ENCODE measurements around the gene TMEM178B. TPM values are rescaled to one million over a fixed set of nuclear protein-coding genes. Genes with fewer than 3 reads are reported as not detected.

The TMEM178B gene
- total and polyA plus RNA-seq, 2 of the 13 experiments (the other 11 are each of a cell fraction or from before 2014, with no cell fraction given): 0.01 to 0.02 TPM

- Histone ChIP-seq H3K4me3 (replicated peaks in 1 of 3; ENCODE audit: insufficient read depth in 1 of 3, low read depth in 2 of 3, low read length in 3 of 3) (no peak overlapping the region), H3K27me3 (ENCODE audit: control insufficient read depth in 1 of 2, insufficient read depth in 2 of 2, low read length in 2 of 2) (peaks cover 5 to 49% of the 10 kb centered on the region in 2 experiments; a peak in 4 of 5 replicates), H3K9ac (ENCODE audit: insufficient read depth, low read depth, low read length) (no peak overlapping the region), H3K79me2 (ENCODE audit: insufficient read depth, low read length) (no peaks in the 10 kb centered on the region), H3K4me1 (ENCODE audit: insufficient read depth, low read length) (no peaks in the 10 kb centered on the region), H2AFZ (ENCODE audit: low read length) (no peak overlapping the region), H3K27ac (ENCODE audit: extremely low read length, insufficient read depth, low read length) (no peak overlapping the region), H4K20me1 (ENCODE audit: insufficient read depth, low read length) (no peaks in the 10 kb centered on the region), H3K36me3 (replicated peaks in 1 of 2; ENCODE audit: control insufficient read depth in 1 of 2, insufficient read depth in 2 of 2, low read length in 2 of 2) (no peaks in the 10 kb centered on the region), H3K9me3 (ENCODE audit: low read length) (no peaks in the 10 kb centered on the region), H3K4me2 (ENCODE audit: low read depth, low read length) (no peak overlapping the region)
- no TSS peak for BruUV-seq (replicated peaks)
- intact Hi-C loops (cut with micrococcal nuclease; ENCODE audit: unreplicated experiment) (no loop called here), in situ Hi-C loops (cut with HindIII; ENCODE audit: extremely low pct_ligation_motif_present, low pct_unique_long_range_greater_than_20kb) (no loop called here)
- ATAC-seq (no peak), FAIRE-seq (no peak), DNase-seq (ENCODE audit: low spot score) (no peak)
- ChIA-PET CTCF (ENCODE audit: low intra/inter-chr PET ratio, low total read pairs) (no interaction called here), POLR2A (no interaction called here)
- WGBS (ENCODE audit: low lambda C conversion rate): 49% methylated on average over 14 of the region's 16 CpGs
- TF ChIP-seq MXI1 (IDR thresholded peaks at IDR 0.05; ENCODE audit: borderline replicate concordance, low read depth, low read length) (no peak), RARG (CRISPR knock-in tag; IDR thresholded peaks at IDR 0.05; ENCODE audit: low read depth) (no peak), GTF2F1 (IDR thresholded peaks at IDR 0.05; ENCODE audit: low read length) (no peak), ZNF607 (CRISPR knock-in tag; IDR thresholded peaks at IDR 0.05; ENCODE audit: borderline replicate concordance) (no peak), BHLHE40 (IDR thresholded peaks at IDR 0.05; ENCODE audit: low read length) (no peak), RBM39 (IDR thresholded peaks at IDR 0.05; ENCODE audit: low read depth, low read length, poor library complexity, severe bottlenecking) (no peak), ZFP36L1 (CRISPR knock-in tag; IDR thresholded peaks at IDR 0.05) (no peak), ZNF550 (CRISPR knock-in tag; IDR thresholded peaks at IDR 0.05; ENCODE audit: borderline replicate concordance) (no peak), ZNF468 (CRISPR knock-in tag; IDR thresholded peaks at IDR 0.05) (no peak), PLSCR1 (CRISPR knock-in tag; IDR thresholded peaks at IDR 0.05; ENCODE audit: borderline replicate concordance) (no peak), ZNF205 (CRISPR knock-in tag; IDR thresholded peaks at IDR 0.05) (no peak), KAT2B (IDR thresholded peaks at IDR 0.05; ENCODE audit: borderline replicate concordance, low read depth, low read length) (no peak), KLF12 (CRISPR knock-in tag; IDR thresholded peaks at IDR 0.05; ENCODE audit: borderline replicate concordance) (no peak), ZNF460 (CRISPR knock-in tag; IDR thresholded peaks at IDR 0.05; ENCODE audit: borderline replicate concordance) (no peak), RXRA (CRISPR knock-in tag; IDR thresholded peaks at IDR 0.05) (no peak), ZNF251 (CRISPR knock-in tag; IDR thresholded peaks at IDR 0.05) (no peak), JDP2 (CRISPR knock-in tag; IDR thresholded peaks at IDR 0.05; ENCODE audit: borderline replicate concordance) (no peak), SETDB1 (CRISPR knock-in tag; IDR thresholded peaks at IDR 0.05; ENCODE audit: borderline replicate concordance) (no peak), ADNP (CRISPR knock-in tag; IDR thresholded peaks at IDR 0.05) (no peak)
Measured at GRCh38 chr7:141157138-141157765, 83.4 kb downstream of the TMEM178B start.

All from HepG2 (cell line).